Neuronal stem cell (in vitro differentiated cells): ENCODE results near the gene PSME3IP1.

Source experiments
- DNase-seq: peaks from one replicate; pipeline ENCODE4 v3.0.0-alpha.2; 2013; ENCODE audit warnings: low spot score
- H2AFZ ChIP-seq: one replicate; pipeline ENCODE4 v1.6.1; 2013; ENCODE audit warnings: mild to moderate bottlenecking, low read length, inconsistent platforms
- H2AK5ac ChIP-seq: 2 replicates; pipeline ENCODE4 v1.6.1; 2013; ENCODE audit warnings: low read depth, mild to moderate bottlenecking, inconsistent platforms, low read length, moderate library complexity, mixed read lengths
- H2BK120ac ChIP-seq: 2 replicates; pipeline ENCODE4 v1.6.1; 2013; ENCODE audit warnings: low read depth, mild to moderate bottlenecking, inconsistent platforms, low read length, moderate library complexity, mixed read lengths
- H2BK12ac ChIP-seq: one replicate; pipeline ENCODE4 v1.6.1; 2013; ENCODE audit warnings: low read length, inconsistent platforms
- H2BK15ac ChIP-seq: 2 replicates; pipeline ENCODE4 v1.6.1; 2013; ENCODE audit warnings: mild to moderate bottlenecking, low read length, inconsistent platforms, mixed read lengths
- H2BK5ac ChIP-seq: one replicate; pipeline ENCODE4 v1.6.1; 2013; ENCODE audit warnings: inconsistent platforms, mild to moderate bottlenecking, low read length, moderate library complexity
- H3K14ac ChIP-seq: one replicate; pipeline ENCODE4 v1.6.1; 2013; ENCODE audit warnings: low read length, inconsistent platforms
- H3K18ac ChIP-seq: 2 replicates; pipeline ENCODE4 v1.6.1; 2013; ENCODE audit warnings: low read length, inconsistent platforms
- H3K23ac ChIP-seq: 2 replicates; pipeline ENCODE4 v1.6.1; 2013; ENCODE audit warnings: low read depth, mild to moderate bottlenecking, mixed read lengths, low read length, inconsistent platforms; ENCODE audit not compliant: poor library complexity
- H3K27ac ChIP-seq: replicated peaks from 3 replicates; pipeline ENCODE4 v1.5.1; 2013; ENCODE audit warnings: low read length, inconsistent platforms
- H3K27me3 ChIP-seq, 3 experiments: 2 replicates each; pipeline ENCODE4 v1.6.1; 2013; ENCODE audit warnings: low read length in 3 of 3, mild to moderate bottlenecking in 2 of 3, inconsistent platforms in 1 of 3, low read depth in 1 of 3, mixed read lengths in 1 of 3, moderate library complexity in 1 of 3; ENCODE audit not compliant: control insufficient read depth in 3 of 3, insufficient read depth in 3 of 3
- H3K36me3 ChIP-seq, 2 donors: replicated peaks in 1 of 2; 2 replicates each; pipeline ENCODE4 v1.6.1; 2013; ENCODE audit warnings: low read length in 2 of 2; ENCODE audit not compliant: control insufficient read depth in 2 of 2, insufficient read depth in 2 of 2
- H3K4ac ChIP-seq: 2 replicates; pipeline ENCODE4 v1.6.1; 2013; ENCODE audit warnings: inconsistent platforms, mild to moderate bottlenecking, low read length, moderate library complexity
- H3K4me1 ChIP-seq, 2 donors: 1 replicate in 1 of 2; 2 replicates in 1 of 2; pipeline ENCODE4 v1.6.1; 2013; ENCODE audit warnings: low read length in 2 of 2, low read depth in 1 of 2; ENCODE audit not compliant: control insufficient read depth in 2 of 2, insufficient read depth in 1 of 2
- H3K4me2 ChIP-seq: one replicate; pipeline ENCODE4 v1.6.1; 2013; ENCODE audit warnings: mild to moderate bottlenecking, low read length, inconsistent platforms; ENCODE audit not compliant: insufficient read depth, poor library complexity, severe bottlenecking
- H3K4me3 ChIP-seq, 2 donors: 2 replicates each; pipeline ENCODE4 v1.5.1; 2013; ENCODE audit warnings: low read length in 2 of 2, mild to moderate bottlenecking in 2 of 2, inconsistent platforms in 1 of 2, moderate library complexity in 1 of 2
- H3K79me1 ChIP-seq: one replicate; pipeline ENCODE4 v1.6.1; 2013; ENCODE audit warnings: low read depth, mild to moderate bottlenecking, inconsistent platforms, low read length, moderate library complexity
- H3K9ac ChIP-seq: one replicate; pipeline ENCODE4 v1.6.1; 2013; ENCODE audit warnings: mild to moderate bottlenecking, low read depth, low read length, inconsistent platforms; ENCODE audit not compliant: poor library complexity
- H3K9me3 ChIP-seq, 2 donors: replicated peaks in 1 of 2; 2 replicates each; pipeline versions ENCODE3 to v1.6.1; 2013; ENCODE audit warnings: low read length in 2 of 2, mild to moderate bottlenecking in 2 of 2, inconsistent platforms in 1 of 2, low read depth in 1 of 2, mixed read lengths in 1 of 2, moderate library complexity in 1 of 2; ENCODE audit not compliant: control insufficient read depth in 2 of 2, insufficient read depth in 1 of 2
- H4K8ac ChIP-seq: one replicate; pipeline ENCODE4 v1.6.1; 2013; ENCODE audit warnings: low read depth, mild to moderate bottlenecking, inconsistent platforms, low read length, moderate library complexity
- H4K91ac ChIP-seq: one replicate; pipeline ENCODE4 v1.6.1; 2013; ENCODE audit warnings: low read length, low read depth, mild to moderate bottlenecking, inconsistent platforms; ENCODE audit not compliant: poor library complexity
- WGBS, 2 donors: extraction: QIAGEN DNeasy Blood & Tissue Kit; methylation state at CpG; one replicate each; pipeline ENCODE4 v1.1.7; 2013; ENCODE audit warnings: missing lambda C conversion rate in 2 of 2, mixed read lengths in 1 of 2; ENCODE audit not compliant: insufficient read length in 2 of 2, insufficient replicate concordance in 1 of 2; ENCODE audit errors: extremely low coverage in 2 of 2; 5-methylcytosine and 5-hydroxymethylcytosine counted together

The PSME3IP1 gene

GRCh38 chr16:57159447-57159846 is 26.4 kb downstream of the PSME3IP1 start:
- no peak overlapping the region for H2BK15ac ChIP-seq
- H2BK120ac ChIP-seq: no peak overlapping the region
- no peak overlapping the region for H3K14ac ChIP-seq
- no peak overlapping the region for H4K8ac ChIP-seq
- H4K91ac ChIP-seq: no peak overlapping the region
- DNase-seq: no peak
- no peak overlapping the region for H2AFZ ChIP-seq
- H2BK12ac ChIP-seq: no peak overlapping the region
- no peak overlapping the region for H3K9ac ChIP-seq
- H3K4ac ChIP-seq: no peak overlapping the region
- H3K27me3 ChIP-seq: no peaks in the 10 kb centered on the region
- H3K18ac ChIP-seq: no peak overlapping the region
- H3K27ac ChIP-seq: peak overlapping the region; percentile 1
- no peak overlapping the region for H3K23ac ChIP-seq
- no peak overlapping the region for H2BK5ac ChIP-seq
- no peaks in the 10 kb centered on the region for H3K4me1 ChIP-seq
- no peak overlapping the region for H2AK5ac ChIP-seq
- WGBS, 2 donors: no CpG with 5 or more reads among the region's 4 CpGs
- no peak overlapping the region for H3K4me2 ChIP-seq
- H3K4me3 ChIP-seq: no peak overlapping the region
- peaks cover 2% of the 10 kb centered on the region for H3K79me1 ChIP-seq
- peaks cover 15 to 93% of the 10 kb centered on the region in 2 donors for H3K36me3 ChIP-seq
- H3K9me3 ChIP-seq: peaks cover 0 to 2% of the 10 kb centered on the region in 2 donors

- H2BK12ac ChIP-seq: no peak overlapping the region
- no peak overlapping the region for H3K23ac ChIP-seq
- H3K4me3 ChIP-seq: no peak overlapping the region
- no peak overlapping the region for H4K91ac ChIP-seq
- H2AFZ ChIP-seq: no peak overlapping the region
- no peak overlapping the region for H3K18ac ChIP-seq
- peaks cover 2% of the 10 kb centered on the region for H3K79me1 ChIP-seq
- H2BK120ac ChIP-seq: no peak overlapping the region
- H3K4ac ChIP-seq: no peak overlapping the region
- H3K14ac ChIP-seq: no peak overlapping the region
- DNase-seq: no peak
- H2AK5ac ChIP-seq: no peak overlapping the region
- no CpG with 5 or more reads among the region's 1 CpG for WGBS, 2 donors
- no peaks in the 10 kb centered on the region for H3K4me1 ChIP-seq
- H4K8ac ChIP-seq: no peak overlapping the region
- H2BK15ac ChIP-seq: no peak overlapping the region
- H3K36me3 ChIP-seq: peaks cover 25 to 94% of the 10 kb centered on the region in 2 donors
- no peak overlapping the region for H3K4me2 ChIP-seq
- no peak overlapping the region for H3K27ac ChIP-seq
- H3K27me3 ChIP-seq: no peaks in the 10 kb centered on the region
- no peak overlapping the region for H3K9ac ChIP-seq
- peaks cover 0 to 2% of the 10 kb centered on the region in 2 donors for H3K9me3 ChIP-seq
- no peak overlapping the region for H2BK5ac ChIP-seq
These were observed 28.3 kb downstream of the PSME3IP1 start for GRCh38 chr16:57157533-57157932.

- H3K23ac ChIP-seq: no peak overlapping the region
- no peak overlapping the region for H4K8ac ChIP-seq
- no peaks in the 10 kb centered on the region for H3K27me3 ChIP-seq
- H3K4me2 ChIP-seq: no peak overlapping the region
- peaks cover 2% of the 10 kb centered on the region for H3K79me1 ChIP-seq
- WGBS, 2 donors: no CpG with 5 or more reads among the region's 4 CpGs
- no peak overlapping the region for H3K9ac ChIP-seq
- no peak overlapping the region for H2AK5ac ChIP-seq
- no peak overlapping the region for H3K14ac ChIP-seq
- H3K27ac ChIP-seq: no peak overlapping the region
- H2BK5ac ChIP-seq: no peak overlapping the region
- H3K18ac ChIP-seq: no peak overlapping the region
- no peak overlapping the region for H2BK120ac ChIP-seq
- H3K4ac ChIP-seq: no peak overlapping the region
- peaks cover 0 to 2% of the 10 kb centered on the region in 2 donors for H3K9me3 ChIP-seq
- peaks cover 29 to 97% of the 10 kb centered on the region in 2 donors for H3K36me3 ChIP-seq
- no peak overlapping the region for H2BK12ac ChIP-seq
- DNase-seq: no peak
- peaks cover 0 to under 1% of the 10 kb centered on the region in 2 donors for H3K4me1 ChIP-seq
- H2BK15ac ChIP-seq: no peak overlapping the region
- H2AFZ ChIP-seq: no peak overlapping the region
- H3K4me3 ChIP-seq: no peak overlapping the region
- no peak overlapping the region for H4K91ac ChIP-seq
These were observed 29.5 kb downstream of the PSME3IP1 start for GRCh38 chr16:57156351-57156703.

GRCh38 chr16:57155702-57156350 is 30.0 kb downstream of the PSME3IP1 start:
- peaks cover 29 to 97% of the 10 kb centered on the region in 2 donors for H3K36me3 ChIP-seq

More at GRCh38 chr16:57155702-57156350, 30.0 kb downstream of the PSME3IP1 start:
- Histone ChIP-seq H3K9me3 (peaks cover 0 to 2% of the 10 kb centered on the region in 2 donors), H3K4me2 (no peak overlapping the region), H3K4me3 (no peak overlapping the region), H3K9ac (no peak overlapping the region), H2AK5ac (no peak overlapping the region), H3K23ac (no peak overlapping the region), H2AFZ (no peak overlapping the region), H3K18ac (no peak overlapping the region), H4K8ac (no peak overlapping the region), H2BK12ac (no peak overlapping the region), H4K91ac (no peak overlapping the region), H3K79me1 (peaks cover 2% of the 10 kb centered on the region), H3K4ac (no peak overlapping the region), H3K27ac (no peak overlapping the region), H3K4me1 (peaks cover 0 to 2% of the 10 kb centered on the region in 2 donors), H2BK5ac (no peak overlapping the region), H2BK120ac (no peak overlapping the region), H2BK15ac (no peak overlapping the region), H3K27me3 (no peaks in the 10 kb centered on the region), H3K14ac (no peak overlapping the region)
- DNase-seq: no peak
- WGBS, 2 donors: no CpG with 5 or more reads among the region's 6 CpGs
